ENCODE results near the gene PSEN1.

PSEN1 gene

GRCh38 chr14:73248108-73248868, 112.0 kb downstream of the PSEN1 start:
- Mint-ChIP-seq H3K9me3 (no peaks in the 10 kb centered on the region), H3K4me1 (peaks cover 27% of the 10 kb centered on the region), H3K36me3 (ENCODE audit: insufficient read depth) (peaks cover 4% of the 10 kb centered on the region), H3K4me3 (no peak overlapping the region), H3K27ac (ENCODE audit: low read depth) (no peak overlapping the region), H3K27me3 (peaks cover 18% of the 10 kb centered on the region)
- no peak for DNase-seq (ENCODE audit: low spot score in 2 of 2)
- ATAC-seq (replicated peaks; ENCODE audit: extremely low read depth, poor library complexity, severe bottlenecking), result no peak

DNA sequence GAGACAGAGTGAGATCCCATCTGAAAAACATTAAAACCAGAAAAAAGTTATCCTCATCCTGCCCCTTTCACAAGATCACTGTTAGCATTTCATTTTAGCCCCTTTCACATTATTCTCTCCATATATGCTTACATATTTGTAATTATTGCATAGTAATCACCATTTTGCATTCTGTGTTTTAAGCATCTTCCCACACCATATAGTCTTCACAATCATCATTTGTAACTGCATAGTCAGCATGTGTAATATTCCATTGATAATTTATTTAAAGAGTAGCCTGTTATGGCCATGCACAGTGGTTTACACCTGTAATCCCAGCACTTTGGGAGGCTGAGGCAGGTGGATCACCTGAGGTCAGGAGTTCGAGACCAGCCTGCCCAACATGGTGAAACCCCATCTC, 112.8 kb downstream of the PSEN1 start:
- Mint-ChIP-seq H3K4me3 (no peak overlapping the region), H3K27me3 (peaks cover 10% of the 10 kb centered on the region), H3K27ac (ENCODE audit: low read depth) (no peak overlapping the region), H3K9me3 (no peaks in the 10 kb centered on the region), H3K36me3 (ENCODE audit: insufficient read depth) (peaks cover 4% of the 10 kb centered on the region), H3K4me1 (peaks cover 27% of the 10 kb centered on the region)
- ATAC-seq (replicated peaks; ENCODE audit: extremely low read depth, poor library complexity, severe bottlenecking), result no peak
- DNase-seq (ENCODE audit: low spot score in 2 of 2), result no peak

DNA sequence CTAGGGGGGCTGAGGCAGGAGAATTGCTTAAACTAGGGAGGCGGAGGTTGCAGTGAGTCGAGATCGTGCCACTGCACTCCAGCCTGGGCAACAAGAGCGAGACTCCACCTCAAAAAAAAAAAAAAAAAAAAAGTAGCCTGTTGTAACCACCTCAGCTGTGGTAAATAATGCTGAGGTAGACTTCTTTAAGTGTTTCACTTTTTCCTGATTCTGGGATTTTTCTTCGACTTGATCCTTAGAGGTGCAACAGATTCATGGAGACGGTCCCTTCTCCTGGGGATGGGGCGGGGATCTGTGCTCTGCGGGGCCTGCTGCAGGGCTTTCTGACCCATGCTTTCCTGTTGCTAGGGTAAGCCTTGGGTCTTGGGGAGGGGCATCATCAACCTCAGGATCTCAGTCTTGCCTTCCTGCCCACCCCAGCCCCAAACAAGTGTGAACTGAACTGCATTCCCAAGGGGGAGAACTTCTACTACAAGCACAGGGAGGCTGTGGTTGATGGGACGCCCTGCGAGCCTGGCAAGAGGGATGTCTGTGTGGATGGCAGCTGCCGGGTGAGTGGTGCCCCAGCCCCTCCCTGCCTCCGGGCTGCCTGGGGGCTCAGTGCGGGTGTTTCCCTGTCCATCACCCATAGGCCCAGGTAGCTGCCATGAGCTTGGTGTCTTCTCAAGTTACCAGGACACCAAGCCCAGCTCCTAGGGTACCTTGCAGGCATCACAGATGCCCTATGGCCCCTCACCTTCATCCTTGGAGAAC, 113.4 kb downstream of the PSEN1 start:
- ATAC-seq (replicated peaks; ENCODE audit: extremely low read depth, poor library complexity, severe bottlenecking) (no peak), DNase-seq (ENCODE audit: low spot score in 2 of 2) (no peak)
- H3K4me3 Mint-ChIP-seq, result no peak overlapping the region
- H3K9me3 Mint-ChIP-seq, result no peaks in the 10 kb centered on the region
- no peak overlapping the region for H3K27ac Mint-ChIP-seq (ENCODE audit: low read depth)
- peaks cover 4% of the 10 kb centered on the region for H3K27me3 Mint-ChIP-seq
- H3K36me3 Mint-ChIP-seq (ENCODE audit: insufficient read depth), result peaks cover 4% of the 10 kb centered on the region
- peaks cover 27% of the 10 kb centered on the region for H3K4me1 Mint-ChIP-seq

- DNase-seq (ENCODE audit: low spot score in 2 of 2), result no peak
- no peak overlapping the region for H3K27ac Mint-ChIP-seq (ENCODE audit: low read depth)
- peaks cover 4% of the 10 kb centered on the region for H3K36me3 Mint-ChIP-seq (ENCODE audit: insufficient read depth)
- peaks cover 22% of the 10 kb centered on the region for H3K4me1 Mint-ChIP-seq
- no peaks in the 10 kb centered on the region for H3K9me3 Mint-ChIP-seq
- ATAC-seq (replicated peaks; ENCODE audit: extremely low read depth, poor library complexity, severe bottlenecking), result no peak
- H3K4me3 Mint-ChIP-seq, result no peak overlapping the region
- H3K27me3 Mint-ChIP-seq, result no peaks in the 10 kb centered on the region
Measured at GRCh38 chr14:73250317-73250713, 114.0 kb downstream of the PSEN1 start.

- Mint-ChIP-seq H3K27ac (ENCODE audit: low read depth) (no peak overlapping the region), H3K9me3 (no peaks in the 10 kb centered on the region), H3K4me3 (no peak overlapping the region), H3K4me1 (peaks cover 22% of the 10 kb centered on the region), H3K36me3 (ENCODE audit: insufficient read depth) (peaks cover 4% of the 10 kb centered on the region), H3K27me3 (no peaks in the 10 kb centered on the region)
- DNase-seq (ENCODE audit: low spot score in 2 of 2), result no peak
- no peak for ATAC-seq (replicated peaks; ENCODE audit: extremely low read depth, poor library complexity, severe bottlenecking)
Measured at GRCh38 chr14:73250781-73251500, 114.6 kb downstream of the PSEN1 start.

DNA sequence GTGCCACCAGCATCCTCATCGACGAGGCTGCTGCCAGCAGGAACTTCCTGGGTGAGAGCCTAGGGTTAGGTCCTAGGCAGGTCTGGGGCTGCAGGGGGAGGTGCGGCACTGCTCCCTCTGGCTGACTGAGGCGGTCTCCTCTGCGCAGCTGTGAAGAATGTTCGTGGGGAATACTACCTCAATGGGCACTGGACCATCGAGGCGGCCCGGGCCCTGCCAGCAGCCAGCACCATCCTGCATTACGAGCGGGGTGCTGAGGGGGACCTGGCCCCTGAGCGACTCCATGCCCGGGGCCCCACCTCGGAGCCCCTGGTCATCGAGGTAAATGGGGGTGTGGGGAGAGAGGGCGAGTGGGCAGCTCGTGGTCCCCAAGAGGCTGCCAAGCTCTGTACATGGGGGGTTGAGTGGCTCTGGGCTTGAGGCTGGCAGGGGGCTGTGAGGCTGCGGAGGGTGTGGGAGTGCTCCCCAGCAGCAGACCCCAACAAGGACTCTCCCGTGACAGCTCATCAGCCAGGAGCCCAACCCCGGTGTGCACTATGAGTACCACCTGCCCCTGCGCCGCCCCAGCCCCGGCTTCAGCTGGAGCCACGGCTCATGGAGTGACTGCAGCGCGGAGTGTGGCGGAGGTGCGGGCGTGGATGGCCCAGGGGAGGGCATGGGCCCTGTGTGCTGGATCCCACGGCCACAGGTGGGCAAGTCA, 115.4 kb downstream of the PSEN1 start:
- ATAC-seq (replicated peaks; ENCODE audit: extremely low read depth, poor library complexity, severe bottlenecking), result no peak
- Mint-ChIP-seq H3K4me3 (no peak overlapping the region), H3K4me1 (peaks cover 16% of the 10 kb centered on the region), H3K27me3 (no peaks in the 10 kb centered on the region), H3K36me3 (ENCODE audit: insufficient read depth) (peaks cover 4% of the 10 kb centered on the region), H3K27ac (ENCODE audit: low read depth) (no peak overlapping the region), H3K9me3 (no peaks in the 10 kb centered on the region)
- no peak for DNase-seq (ENCODE audit: low spot score in 2 of 2)

DNA sequence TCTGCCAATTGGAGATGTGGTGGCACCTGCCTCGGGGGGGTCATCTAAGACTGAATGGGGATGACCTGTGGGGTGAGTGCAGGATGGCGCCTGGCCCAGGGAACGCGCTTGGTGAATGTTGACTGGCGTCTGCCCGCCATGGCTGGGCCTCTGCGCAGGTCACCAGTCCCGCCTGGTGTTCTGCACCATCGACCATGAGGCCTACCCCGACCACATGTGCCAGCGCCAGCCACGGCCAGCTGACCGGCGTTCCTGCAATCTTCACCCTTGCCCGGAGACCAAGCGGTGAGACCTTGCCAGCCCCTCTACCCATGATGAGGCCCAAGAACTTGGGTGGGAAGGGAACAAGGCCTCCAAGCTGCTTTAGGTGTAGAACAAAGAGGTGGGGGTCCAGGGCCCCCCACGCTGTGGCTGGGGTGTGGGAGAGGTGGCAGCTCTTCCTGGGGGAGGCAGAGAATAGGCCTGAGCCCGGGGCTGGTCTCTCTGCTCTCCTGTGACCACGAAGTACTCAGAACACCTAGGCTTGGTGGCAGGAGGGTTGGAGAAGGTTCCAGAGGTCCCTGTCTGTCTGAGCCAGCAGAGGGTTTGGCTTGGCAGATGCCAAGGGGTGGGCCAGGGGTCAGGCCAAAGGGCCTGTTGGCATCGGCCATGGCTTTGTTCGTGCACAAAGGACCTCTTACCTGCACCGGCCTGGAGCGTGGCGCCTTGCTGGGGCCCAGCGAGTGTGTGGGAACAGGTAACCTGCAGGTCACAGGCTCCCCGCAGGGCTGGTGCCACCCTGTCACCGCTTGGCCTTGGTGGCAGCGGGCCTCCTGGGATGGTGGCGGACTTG, 116.4 kb downstream of the PSEN1 start:
- peaks cover 3% of the 10 kb centered on the region for H3K36me3 Mint-ChIP-seq (ENCODE audit: insufficient read depth)
- ATAC-seq (replicated peaks; ENCODE audit: extremely low read depth, poor library complexity, severe bottlenecking) (no peak), DNase-seq (ENCODE audit: low spot score in 2 of 2) (no peak)
- no peaks in the 10 kb centered on the region for H3K27me3 Mint-ChIP-seq
- H3K4me1 Mint-ChIP-seq, result peaks cover 5% of the 10 kb centered on the region
- H3K27ac Mint-ChIP-seq (ENCODE audit: low read depth), result no peak overlapping the region
- no peaks in the 10 kb centered on the region for H3K9me3 Mint-ChIP-seq
- H3K4me3 Mint-ChIP-seq, result no peak overlapping the region

- H3K27ac Mint-ChIP-seq (ENCODE audit: low read depth), result no peak overlapping the region
- H3K4me1 Mint-ChIP-seq, result no peaks in the 10 kb centered on the region
- DNase-seq (ENCODE audit: low spot score in 2 of 2), result no peak
- no peak for ATAC-seq (replicated peaks; ENCODE audit: extremely low read depth, poor library complexity, severe bottlenecking)
- no peak overlapping the region for H3K4me3 Mint-ChIP-seq
- H3K36me3 Mint-ChIP-seq (ENCODE audit: insufficient read depth), result no peaks in the 10 kb centered on the region
- no peaks in the 10 kb centered on the region for H3K9me3 Mint-ChIP-seq
- H3K27me3 Mint-ChIP-seq, result no peaks in the 10 kb centered on the region
Measured at GRCh38 chr14:73253323-73253610, 117.0 kb downstream of the PSEN1 start.

DNA sequence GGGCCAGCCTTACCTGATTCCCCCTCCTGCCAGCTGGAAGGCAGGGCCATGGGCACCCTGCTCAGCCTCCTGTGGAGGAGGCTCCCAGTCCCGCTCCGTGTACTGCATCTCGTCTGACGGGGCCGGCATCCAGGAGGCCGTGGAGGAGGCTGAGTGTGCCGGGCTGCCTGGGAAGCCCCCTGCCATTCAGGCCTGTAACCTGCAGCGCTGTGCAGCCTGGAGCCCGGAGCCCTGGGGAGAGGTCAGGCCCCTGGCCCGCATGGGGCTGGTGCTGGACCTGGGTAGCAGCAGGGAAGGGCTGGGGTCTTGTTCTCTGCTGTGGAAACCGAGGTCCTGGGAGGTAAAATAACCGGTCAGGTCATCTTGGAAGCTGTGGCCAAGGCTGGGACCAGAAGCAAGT, 117.4 kb downstream of the PSEN1 start:
- no peaks in the 10 kb centered on the region for H3K36me3 Mint-ChIP-seq (ENCODE audit: insufficient read depth)

DNA sequence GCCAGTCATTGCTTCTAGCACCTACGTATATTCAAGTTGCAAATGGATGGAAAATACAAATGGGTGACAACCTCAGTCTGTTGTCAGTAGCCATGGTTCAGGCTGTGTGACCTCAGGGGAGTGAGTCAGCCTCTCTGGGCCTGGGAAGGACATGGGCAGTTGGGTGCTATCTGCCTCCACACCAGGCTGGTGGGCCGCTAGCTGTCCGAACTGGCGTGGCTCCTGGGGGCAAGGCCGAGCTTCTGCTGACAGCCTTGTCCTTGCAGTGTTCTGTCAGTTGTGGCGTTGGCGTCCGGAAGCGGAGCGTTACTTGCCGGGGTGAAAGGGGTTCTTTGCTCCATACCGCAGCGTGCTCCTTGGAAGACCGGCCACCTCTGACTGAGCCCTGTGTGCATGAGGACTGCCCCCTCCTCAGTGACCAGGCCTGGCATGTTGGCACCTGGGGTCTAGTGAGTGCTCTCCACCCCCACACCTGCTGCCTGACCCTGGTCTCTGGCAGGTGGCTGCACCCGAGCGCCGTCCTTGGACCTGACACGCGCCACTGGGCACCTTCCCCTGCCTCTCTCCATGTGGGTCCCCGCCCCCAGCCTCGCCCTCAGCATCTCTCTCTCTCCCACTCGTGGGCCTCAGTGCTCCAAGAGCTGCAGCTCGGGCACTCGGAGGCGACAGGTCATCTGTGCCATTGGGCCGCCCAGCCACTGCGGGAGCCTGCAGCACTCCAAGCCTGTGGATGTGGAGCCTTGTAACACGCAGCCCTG, 118.1 kb downstream of the PSEN1 start:
- Mint-ChIP-seq H3K27me3 (no peaks in the 10 kb centered on the region), H3K4me3 (no peak overlapping the region), H3K4me1 (no peaks in the 10 kb centered on the region), H3K27ac (ENCODE audit: low read depth) (no peak overlapping the region), H3K36me3 (ENCODE audit: insufficient read depth) (no peaks in the 10 kb centered on the region), H3K9me3 (no peaks in the 10 kb centered on the region)
- ATAC-seq (replicated peaks; ENCODE audit: extremely low read depth, poor library complexity, severe bottlenecking) (no peak), DNase-seq (ENCODE audit: low spot score in 2 of 2) (no peak)

More for the DNA sequence above, 117.4 kb downstream of the PSEN1 start:
- H3K27me3 Mint-ChIP-seq, result no peaks in the 10 kb centered on the region
- no peaks in the 10 kb centered on the region for H3K4me1 Mint-ChIP-seq
- DNase-seq (ENCODE audit: low spot score in 2 of 2), result no peak
- no peak overlapping the region for H3K27ac Mint-ChIP-seq (ENCODE audit: low read depth)
- no peak overlapping the region for H3K4me3 Mint-ChIP-seq
- H3K9me3 Mint-ChIP-seq, result no peaks in the 10 kb centered on the region
- no peak for ATAC-seq (replicated peaks; ENCODE audit: extremely low read depth, poor library complexity, severe bottlenecking)

DNA sequence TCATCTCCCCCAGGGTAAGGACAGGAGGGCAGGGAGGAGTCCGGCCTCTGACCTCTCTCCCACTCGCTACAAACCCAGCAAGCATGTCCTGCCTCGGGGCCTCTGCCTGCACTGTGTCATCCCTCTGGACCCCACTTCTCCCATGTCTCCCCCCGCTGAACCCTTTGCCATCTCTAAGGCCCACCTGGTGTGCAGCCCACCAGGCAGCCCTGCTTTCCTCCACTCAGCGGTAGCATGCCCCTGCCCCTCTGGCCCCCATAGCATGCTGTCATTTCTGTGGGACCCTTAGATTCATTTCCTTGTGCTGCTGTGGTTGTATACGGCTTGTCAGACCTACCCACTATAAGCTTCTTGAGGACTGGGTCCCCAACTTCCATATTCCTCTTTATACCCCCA, 118.7 kb downstream of the PSEN1 start:
- ATAC-seq (replicated peaks; ENCODE audit: extremely low read depth, poor library complexity, severe bottlenecking), result no peak
- H3K36me3 Mint-ChIP-seq (ENCODE audit: insufficient read depth), result no peaks in the 10 kb centered on the region
- no peaks in the 10 kb centered on the region for H3K27me3 Mint-ChIP-seq
- H3K4me1 Mint-ChIP-seq, result no peaks in the 10 kb centered on the region
- no peak overlapping the region for H3K4me3 Mint-ChIP-seq
- no peaks in the 10 kb centered on the region for H3K9me3 Mint-ChIP-seq
- no peak overlapping the region for H3K27ac Mint-ChIP-seq (ENCODE audit: low read depth)
- no peak for DNase-seq (ENCODE audit: low spot score in 2 of 2)
